Activated CD4-positive, alpha-beta T cell treated with anti-CD3 and anti-CD28 coated beads, Interleukin-2, amount 50 U/mL, for 48 hours (primary cell): ENCODE results near the gene ESYT1.
"Not testable (repeated sequence)": the region's sequence is repeated elsewhere in the genome, so short reads cannot be mapped to it uniquely, and the experiment has no call there.

ENCODE experiments used
- DNase-seq, 2 experiments: peaks; one replicate each; pipeline ENCODE4 v3.0.0-alpha.2; 2020

Gene ESYT1

GRCh38 chr12:56104815-56105608, 23.1 kb upstream of the ESYT1 start:
- DNase-seq: peak; percentile 32 to 43

GRCh38 chr12:56105609-56105902, 22.5 kb upstream of the ESYT1 start:
- DNase-seq: no peak

DNA sequence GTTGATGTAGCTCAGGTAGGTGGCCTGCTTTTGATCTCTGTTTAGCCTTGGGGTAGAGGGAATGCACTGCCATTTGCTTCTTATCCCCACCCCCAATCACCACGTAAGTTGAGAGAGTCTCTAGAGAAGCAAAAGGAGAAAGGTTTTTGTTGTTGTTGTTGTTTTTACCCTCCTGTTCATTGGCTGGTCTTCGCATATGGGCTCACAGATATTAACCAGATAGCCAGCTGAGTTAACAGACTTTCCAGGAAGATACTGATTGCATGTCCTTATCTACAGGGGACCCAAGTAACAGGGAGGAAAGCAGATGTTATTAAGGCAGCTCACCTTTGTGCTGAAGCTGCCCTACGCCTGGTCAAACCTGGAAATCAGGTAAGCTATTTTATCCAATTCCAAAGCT, 20.8 kb upstream of the ESYT1 start:
- no peak for DNase-seq

DNA sequence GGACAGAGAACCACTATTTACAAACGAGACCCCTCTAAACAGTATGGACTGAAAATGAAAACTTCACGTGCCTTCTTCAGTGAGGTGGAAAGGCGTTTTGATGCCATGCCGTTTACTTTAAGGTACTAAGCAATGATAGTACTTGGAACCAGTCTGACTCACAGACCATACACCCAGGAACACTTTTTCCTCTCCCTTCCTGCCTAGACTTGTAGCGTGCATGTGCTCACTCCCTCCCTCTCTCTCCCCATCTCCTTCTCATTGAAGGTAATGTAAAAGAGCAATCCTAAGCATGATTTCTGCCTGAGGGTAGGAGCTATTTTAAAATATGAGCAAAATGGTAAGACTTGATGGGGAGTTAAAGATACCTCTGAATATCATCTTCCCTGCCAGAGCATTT, 17.5 kb upstream of the ESYT1 start:
- no peak for DNase-seq

DNA sequence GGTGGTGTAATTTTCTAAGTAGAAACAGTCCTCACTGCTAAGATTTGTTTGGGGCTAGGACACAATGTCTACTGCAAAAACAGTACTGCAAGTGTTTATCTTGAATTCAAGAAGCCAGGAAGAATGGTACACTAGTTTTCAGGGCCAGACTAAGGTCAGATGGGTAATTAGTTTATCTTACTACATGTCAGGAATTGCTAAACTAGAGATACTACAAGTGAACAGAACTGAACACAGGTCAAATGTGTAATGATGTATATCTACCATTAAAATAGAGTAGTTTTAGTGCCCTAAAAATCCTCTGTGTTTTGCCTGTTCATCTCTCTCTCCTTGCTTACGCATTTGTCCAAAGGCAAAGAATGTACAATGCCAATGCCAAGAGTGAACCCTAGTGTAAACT, 14.0 kb upstream of the ESYT1 start:
- no peak for DNase-seq

- no peak for DNase-seq
Observed at GRCh38 chr12:56115329-56115728, 12.7 kb upstream of the ESYT1 start.

DNA sequence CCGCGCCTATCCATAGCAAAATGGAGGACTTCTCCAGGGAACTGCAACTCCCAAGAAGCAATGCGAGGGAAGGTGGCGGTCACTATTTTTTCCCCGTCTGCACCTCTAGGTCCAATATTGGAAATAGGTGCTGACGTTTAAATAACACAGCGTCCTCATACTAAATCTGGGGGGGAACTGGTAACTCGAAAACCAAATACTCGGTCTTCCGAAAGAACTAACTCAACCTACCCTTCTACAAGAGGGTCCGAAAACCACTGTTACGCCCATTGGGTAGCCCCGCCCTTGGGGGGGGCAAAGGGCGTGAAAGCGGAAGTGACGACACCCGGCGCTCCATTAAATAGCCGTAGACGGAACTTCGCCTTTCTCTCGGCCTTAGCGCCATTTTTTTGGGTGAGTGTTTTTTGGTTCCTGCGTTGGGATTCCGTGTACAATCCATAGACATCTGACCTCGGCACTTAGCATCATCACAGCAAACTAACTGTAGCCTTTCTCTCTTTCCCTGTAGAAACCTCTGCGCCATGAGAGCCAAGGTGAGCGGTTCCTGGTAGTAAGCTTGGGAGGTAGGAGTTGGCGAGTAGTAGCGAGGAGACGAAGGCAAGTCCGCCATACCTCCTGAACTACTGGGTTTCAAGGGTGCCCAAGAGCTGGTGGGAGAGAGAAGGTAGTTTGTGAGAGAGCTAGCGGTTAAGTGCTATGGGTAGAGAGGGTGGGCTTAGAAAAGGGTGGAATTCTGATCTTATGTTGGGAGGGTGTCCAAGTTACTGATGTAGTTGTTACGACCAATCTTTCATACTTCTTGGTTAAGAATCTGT, 11.6 kb upstream of the ESYT1 start, which contains the start of gene RPL41:
Gene RPL41 (plus strand): TSS at position 367 of the 815 bp plus-strand sequence.
- peak; percentile 93 to 95 for DNase-seq

GRCh38 chr12:56117082-56117706, 10.9 kb upstream of the ESYT1 start:
- not testable (repeated sequence) for DNase-seq

DNA sequence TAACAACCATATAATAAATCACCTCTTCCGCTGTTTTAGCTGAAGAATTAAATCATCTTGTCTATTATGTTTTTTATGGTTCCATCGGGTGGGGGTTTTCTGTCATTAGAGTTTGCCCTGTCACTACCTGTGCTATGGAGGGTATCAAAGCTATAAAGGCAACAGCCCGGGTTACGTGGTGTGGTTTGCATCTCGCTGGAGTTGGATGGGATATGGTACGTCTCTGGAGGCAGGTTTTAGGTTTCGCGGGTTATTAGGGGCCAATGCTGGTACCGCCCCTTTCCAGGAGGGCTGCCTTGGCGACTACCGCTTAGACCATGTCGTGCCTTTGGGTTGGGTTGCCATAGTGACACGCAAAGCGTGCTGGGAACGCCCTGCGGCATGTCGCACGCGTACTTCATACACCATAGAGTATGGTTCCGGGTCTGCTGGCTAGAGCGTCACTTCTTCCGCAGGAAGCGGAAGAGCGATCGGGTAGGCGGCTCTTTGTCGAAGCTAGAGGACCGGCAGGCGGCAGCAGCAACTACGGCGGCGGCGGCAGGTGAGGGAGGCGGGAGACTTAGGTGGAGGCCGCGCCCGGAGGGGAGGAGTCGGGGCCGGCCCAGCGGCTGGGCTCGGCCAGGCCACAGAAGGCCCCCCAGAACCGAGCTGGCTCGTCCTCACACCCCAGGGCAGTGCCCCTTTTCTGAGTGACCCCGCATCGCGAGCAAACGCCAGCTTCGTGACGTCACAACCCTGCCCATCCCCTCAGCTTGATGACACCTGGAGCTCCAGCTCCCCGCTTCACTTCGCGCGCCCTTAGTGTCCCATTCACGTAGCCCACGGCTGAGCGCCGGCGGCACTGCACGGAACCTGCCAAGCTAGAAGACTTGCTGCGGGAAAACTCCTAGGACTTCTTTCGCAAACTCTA, 10.0 kb upstream of the ESYT1 start, which contains the start of gene ZC3H10:
Gene ZC3H10 (plus strand): TSS at position 489 of the 910 bp plus-strand sequence. CDS start 2,297 bp downstream, outside the sequence.
- DNase-seq: peak; percentile 98 to 99

DNA sequence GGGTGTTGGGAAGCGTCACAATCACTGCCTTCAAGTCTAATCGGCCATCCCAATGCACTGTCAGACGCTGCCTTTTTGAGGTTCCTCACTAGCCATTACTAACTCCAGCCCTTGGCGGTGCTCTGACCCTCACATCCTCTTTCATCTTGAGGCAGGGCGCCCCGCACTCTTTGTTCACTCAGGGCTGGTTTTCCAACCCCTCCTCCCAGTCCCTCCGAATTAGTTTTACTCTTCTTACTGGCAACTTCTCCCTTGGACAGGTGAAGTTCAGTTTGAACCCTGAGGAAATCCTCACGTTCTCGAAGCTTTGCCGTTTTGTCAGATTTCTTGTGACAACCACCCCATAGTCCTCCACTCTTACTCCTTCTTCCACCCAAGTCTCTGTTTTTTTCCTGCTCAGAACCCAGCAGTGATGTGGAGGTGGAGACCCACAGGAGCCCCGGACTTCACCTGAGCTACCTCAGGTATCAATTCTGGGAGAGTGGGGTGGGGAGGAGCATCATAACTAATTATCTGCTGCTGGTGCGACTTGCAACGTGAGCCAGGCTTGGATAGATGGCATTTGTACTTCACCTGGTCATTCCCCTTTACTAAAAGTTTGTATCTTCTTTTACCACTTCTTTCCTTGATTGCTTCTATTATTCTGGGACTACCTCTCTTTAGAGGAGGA, 9.2 kb upstream of the ESYT1 start:
- DNase-seq: no peak

DNA sequence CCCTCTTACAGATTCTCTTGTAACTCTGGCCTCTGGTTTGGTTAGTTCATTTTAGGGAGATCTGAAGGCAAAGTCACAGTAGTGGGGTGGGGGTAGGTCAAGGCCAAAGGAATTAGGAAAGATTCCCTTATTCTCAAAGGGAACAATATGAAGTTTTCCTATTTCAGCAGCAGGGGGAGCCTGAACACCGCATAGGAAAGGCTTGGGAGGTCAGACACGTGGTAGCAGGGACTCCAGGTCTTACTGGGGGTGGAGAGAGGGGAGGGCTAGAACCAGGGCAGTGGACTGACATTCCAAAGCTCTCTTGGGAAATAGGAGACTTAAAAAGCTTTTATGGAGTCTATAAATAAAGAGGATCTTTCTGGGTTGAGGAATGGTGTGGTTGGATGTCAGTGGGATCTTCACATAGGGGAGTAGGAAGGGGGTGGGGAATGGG, 8.7 kb upstream of the ESYT1 start:
- peak; percentile 59 to 72 for DNase-seq

DNA sequence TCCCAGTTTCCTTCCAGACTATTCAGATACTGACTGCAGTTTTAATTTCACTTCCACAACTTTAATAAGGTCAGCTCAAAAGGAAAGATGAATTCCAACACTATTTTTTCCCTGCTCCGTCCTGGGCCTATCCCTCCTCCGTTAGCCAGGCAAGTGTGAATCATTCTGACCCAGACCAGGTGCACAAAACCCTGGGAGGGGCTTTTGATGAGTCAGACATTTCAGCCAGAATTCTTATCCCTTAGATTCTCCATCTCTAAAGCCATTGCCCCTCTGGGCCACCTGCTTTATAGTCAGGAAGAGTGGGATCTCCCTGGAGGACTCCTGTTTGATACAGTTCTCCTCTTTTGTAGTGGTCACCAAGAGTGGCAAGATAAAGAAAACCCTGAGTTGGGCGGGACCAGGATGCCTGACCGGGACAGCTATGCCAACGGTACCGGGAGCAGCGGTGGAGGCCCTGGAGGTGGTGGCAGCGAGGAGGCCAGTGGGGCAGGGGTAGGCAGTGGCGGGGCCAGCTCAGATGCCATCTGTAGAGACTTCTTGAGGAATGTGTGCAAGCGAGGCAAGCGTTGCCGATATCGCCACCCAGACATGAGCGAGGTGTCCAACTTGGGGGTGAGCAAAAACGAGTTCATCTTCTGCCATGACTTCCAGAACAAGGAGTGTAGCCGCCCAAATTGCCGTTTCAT, 7.8 kb upstream of the ESYT1 start:
- no peak for DNase-seq

DNA sequence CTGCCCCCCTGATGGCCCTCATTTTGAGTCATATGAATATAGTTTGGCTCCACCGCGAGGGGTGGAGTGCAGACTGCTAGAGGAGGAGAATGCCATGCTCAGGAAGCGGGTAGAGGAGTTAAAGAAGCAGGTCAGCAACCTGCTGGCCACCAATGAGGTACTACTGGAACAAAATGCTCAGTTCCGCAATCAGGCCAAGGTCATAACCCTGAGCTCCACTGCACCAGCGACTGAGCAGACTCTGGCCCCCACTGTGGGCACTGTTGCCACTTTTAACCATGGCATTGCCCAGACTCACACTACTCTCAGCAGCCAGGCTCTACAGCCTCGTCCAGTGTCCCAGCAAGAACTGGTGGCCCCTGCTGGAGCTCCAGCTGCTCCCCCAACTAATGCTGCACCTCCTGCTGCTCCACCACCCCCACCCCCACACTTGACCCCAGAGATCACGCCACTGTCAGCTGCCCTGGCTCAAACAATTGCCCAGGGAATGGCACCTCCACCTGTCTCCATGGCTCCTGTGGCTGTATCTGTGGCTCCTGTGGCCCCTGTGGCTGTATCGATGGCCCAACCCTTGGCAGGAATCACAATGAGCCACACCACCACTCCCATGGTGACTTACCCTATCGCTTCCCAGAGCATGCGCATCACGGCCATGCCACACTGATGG, 6.7 kb upstream of the ESYT1 start:
- DNase-seq: no peak

DNA sequence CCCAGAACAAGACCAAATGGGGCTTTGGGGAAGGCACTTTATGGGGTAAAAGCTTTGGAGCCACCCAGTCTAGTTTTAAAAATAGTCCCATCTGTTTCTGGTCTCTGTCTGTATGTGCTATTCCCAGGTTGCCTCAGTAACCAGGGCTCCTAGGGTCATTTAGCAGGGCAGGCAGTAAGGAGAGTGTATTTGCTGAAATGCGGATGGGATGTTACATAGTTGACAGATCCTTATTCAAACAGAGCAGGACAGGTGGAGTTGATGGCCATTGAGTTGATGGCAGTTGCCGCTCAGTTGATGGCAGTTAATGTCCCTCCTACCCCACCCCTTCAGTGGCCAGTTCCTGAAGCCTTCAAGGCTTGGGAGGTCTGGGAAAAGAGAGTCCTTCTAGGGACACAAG, 5.4 kb upstream of the ESYT1 start:
- DNase-seq: no peak

- DNase-seq: no peak
Observed at GRCh38 chr12:56124133-56124532, 3.9 kb upstream of the ESYT1 start.

DNA sequence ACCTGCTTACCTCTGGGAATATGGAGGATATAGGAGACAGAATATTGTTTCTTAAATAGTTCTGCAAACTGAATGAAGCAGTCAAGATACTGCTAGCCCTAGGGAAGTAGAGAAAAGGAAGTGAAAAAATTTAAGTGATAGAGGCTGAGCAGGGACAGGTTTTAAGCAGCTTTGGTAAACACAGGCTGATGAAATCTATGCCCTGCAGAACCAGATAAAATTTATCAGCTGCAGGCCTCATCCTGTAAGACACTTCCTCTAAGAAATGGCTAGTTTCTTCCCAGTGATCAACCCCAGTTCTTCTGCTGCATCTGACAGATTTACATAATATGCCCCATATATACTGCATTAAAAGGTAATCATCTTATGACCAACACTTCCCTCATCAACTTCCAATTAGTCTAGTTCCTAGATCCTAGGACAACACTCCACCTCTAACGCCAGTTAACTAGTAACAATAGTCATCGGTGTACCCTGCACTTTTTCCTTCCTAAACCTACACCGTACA, 1.3 kb upstream of the ESYT1 start:
- DNase-seq: no peak

- no peak for DNase-seq
Observed at GRCh38 chr12:56127485-56127887, 581 bp upstream of the ESYT1 start.

- DNase-seq: peak in 1 of 2 experiments; percentile 30
Observed at GRCh38 chr12:56128670-56129205, 671 bp downstream of the ESYT1 start.

DNA sequence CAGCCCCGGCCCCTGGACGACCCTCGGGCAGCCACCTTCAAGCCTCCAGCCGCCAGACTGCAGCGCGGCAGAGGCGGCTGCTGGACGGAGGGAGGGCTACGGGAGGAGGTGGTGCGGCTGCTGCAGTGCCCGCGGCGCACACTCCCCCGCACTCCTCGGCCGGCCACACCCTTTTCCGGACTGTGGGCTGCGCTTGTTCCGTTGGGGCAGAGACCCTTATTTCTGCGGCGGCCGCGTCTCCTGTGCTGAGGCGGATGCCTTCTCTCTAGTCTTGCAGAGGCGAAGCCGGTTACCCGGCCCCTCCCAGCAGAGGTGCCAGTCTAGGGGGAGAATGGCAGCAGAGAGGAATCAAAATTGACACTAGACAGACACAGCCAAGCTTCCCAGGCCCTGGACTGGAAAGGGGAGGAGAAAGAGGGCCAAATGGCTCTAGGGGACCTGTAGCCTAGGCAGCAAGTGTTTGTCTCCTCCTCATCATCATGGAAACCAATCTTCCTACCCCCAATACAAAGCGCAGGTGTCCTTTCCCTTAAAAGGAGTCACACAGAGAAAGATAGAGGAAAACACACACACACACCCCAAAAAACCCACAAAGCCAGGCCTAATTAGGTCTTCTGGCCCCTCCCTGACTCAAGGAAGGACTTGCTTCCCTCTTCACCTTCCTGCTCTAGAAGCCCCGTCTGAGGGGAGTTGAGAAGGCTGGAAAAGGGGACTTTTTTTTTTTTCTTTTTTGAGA, 1.3 kb downstream of the ESYT1 start:
- peak; percentile 71 to 78 for DNase-seq
